WERI-Rb-1 (cell line): ENCODE data around the gene RTCB.
"Not testable (repeated sequence)": the region's sequence is repeated elsewhere in the genome, so short reads cannot be mapped to it uniquely, and the experiment has no call there.

Experiments used
- DNase-seq: peaks from one replicate; pipeline ENCODE4 v3.0.0-alpha.2; 2020
- H3K27ac ChIP-seq: fragments of 250-450 bp; sonication (Bioruptor Pico); 2 replicates; pipeline ENCODE4 v1.5.1; 2020; ENCODE audit warnings: mild to moderate bottlenecking, moderate library complexity
- H3K27me3 ChIP-seq: fragments of 250-450 bp; sonication (Bioruptor Pico); 2 replicates; pipeline ENCODE4 v1.5.1; 2021; ENCODE audit warnings: mild to moderate bottlenecking, low read depth, moderate library complexity; ENCODE audit not compliant: insufficient read depth, severe bottlenecking
- H3K36me3 ChIP-seq: fragments of 250-450 bp; sonication (Bioruptor Pico); 2 replicates; pipeline ENCODE4 v1.5.1; 2020; ENCODE audit warnings: mild to moderate bottlenecking, moderate library complexity
- H3K4me3 ChIP-seq: 2 replicates; pipeline ENCODE4 v1.5.1; 2011; ENCODE audit warnings: low read depth, mild to moderate bottlenecking, control low read depth, low read length
- H3K9me3 ChIP-seq: fragments of 250-450 bp; sonication (Bioruptor Pico); 2 replicates; pipeline ENCODE4 v1.5.1; 2021; ENCODE audit warnings: mild to moderate bottlenecking, moderate library complexity; ENCODE audit not compliant: severe bottlenecking
- TF ChIP-seq, protein P1 (sequence below): IDR thresholded peaks from 2 replicates; pipeline ENCODE4 v1.5.1; 2011; ENCODE audit warnings: low read depth, mild to moderate bottlenecking, control low read depth, inconsistent platforms, low read length

RTCB gene

DNA sequence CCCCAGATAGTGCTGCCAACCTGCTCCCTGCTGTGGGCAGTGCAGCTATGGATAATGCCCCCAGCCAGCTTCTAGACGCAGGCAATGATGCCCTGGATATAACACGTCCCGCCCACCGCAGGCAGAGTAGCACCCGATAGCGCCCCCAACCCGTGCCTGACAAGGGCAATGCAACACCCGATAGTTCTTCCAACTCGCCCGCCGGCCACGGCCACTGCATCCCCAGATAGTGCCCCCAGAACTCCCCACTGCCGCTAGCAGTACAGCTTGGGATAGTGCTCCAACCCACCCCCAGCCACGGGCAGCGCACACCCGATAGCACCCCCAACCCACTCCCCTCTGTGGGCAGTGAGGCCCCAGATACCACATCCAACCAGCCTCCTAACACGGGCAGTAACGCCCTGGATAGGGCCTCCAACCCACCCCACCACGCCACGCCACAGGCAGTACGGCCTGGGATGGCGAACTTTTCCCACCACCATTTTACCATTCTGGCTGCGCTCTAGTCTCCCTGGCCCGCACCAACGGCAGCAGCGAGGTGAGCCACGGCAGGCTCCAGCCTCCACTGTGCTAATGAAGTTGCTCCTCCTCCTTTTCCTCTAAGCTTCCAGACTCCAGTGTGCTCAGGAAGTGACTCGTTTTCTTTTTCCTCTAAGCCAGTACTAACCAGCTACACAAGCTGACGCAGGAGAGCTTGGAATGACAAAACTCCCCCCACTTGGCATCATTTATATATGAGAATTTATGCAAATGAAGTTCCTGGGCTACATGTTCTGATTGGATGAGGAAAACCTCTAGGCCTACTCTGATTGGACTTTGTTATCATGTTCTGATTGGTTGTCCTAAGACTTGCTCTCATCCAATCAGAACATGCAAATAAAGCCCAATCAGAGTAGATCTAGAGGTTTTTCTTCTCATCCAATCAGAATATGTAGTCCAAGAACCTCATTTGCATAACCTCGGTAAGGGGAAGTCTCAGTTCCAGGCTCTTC is 57.4 kb downstream of the RTCB start:
- TF ChIP-seq, protein P1, sequence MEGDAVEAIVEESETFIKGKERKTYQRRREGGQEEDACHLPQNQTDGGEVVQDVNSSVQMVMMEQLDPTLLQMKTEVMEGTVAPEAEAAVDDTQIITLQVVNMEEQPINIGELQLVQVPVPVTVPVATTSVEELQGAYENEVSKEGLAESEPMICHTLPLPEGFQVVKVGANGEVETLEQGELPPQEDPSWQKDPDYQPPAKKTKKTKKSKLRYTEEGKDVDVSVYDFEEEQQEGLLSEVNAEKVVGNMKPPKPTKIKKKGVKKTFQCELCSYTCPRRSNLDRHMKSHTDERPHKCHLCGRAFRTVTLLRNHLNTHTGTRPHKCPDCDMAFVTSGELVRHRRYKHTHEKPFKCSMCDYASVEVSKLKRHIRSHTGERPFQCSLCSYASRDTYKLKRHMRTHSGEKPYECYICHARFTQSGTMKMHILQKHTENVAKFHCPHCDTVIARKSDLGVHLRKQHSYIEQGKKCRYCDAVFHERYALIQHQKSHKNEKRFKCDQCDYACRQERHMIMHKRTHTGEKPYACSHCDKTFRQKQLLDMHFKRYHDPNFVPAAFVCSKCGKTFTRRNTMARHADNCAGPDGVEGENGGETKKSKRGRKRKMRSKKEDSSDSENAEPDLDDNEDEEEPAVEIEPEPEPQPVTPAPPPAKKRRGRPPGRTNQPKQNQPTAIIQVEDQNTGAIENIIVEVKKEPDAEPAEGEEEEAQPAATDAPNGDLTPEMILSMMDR, result no peak
- Histone ChIP-seq H3K9me3 (no peaks in the 10 kb centered on the region), H3K4me3 (no peak overlapping the region), H3K36me3 (no peaks in the 10 kb centered on the region), H3K27me3 (no peaks in the 10 kb centered on the region), H3K27ac (no peak overlapping the region)
- DNase-seq, result no peak

GRCh38 chr22:32353840-32354239 is 58.2 kb downstream of the RTCB start:
- no peak overlapping the region for H3K27ac ChIP-seq
- TF ChIP-seq, protein P1, result no peak
- DNase-seq, result no peak
- no peak overlapping the region for H3K4me3 ChIP-seq
- H3K27me3 ChIP-seq, result no peaks in the 10 kb centered on the region
- H3K9me3 ChIP-seq, result no peaks in the 10 kb centered on the region
- H3K36me3 ChIP-seq, result no peaks in the 10 kb centered on the region

DNA sequence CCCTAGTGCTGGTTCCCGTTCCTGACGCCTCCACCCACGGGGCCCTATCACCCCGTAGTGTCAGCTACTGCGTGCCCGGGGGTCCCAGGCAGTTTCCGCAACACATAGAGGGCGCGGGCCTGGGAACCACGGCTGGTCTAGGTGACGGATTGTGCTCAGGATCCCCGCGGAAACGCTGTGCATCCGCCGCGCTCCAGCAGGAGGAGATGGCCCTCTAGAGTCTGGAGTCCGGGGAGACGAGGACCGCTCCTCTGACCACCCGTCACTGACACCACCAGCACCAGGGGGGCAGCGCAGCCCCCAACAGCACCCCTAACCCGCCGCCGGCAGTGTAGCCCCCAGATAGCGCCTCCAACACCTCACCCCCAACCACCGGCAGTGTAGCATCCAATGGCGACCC is 58.8 kb downstream of the RTCB start:
- H3K36me3 ChIP-seq, result no peaks in the 10 kb centered on the region
- DNase-seq, result no peak
- H3K27me3 ChIP-seq, result no peaks in the 10 kb centered on the region
- no peaks in the 10 kb centered on the region for H3K9me3 ChIP-seq
- TF ChIP-seq, protein P1, result no peak
- no peak overlapping the region for H3K4me3 ChIP-seq
- no peak overlapping the region for H3K27ac ChIP-seq

DNA sequence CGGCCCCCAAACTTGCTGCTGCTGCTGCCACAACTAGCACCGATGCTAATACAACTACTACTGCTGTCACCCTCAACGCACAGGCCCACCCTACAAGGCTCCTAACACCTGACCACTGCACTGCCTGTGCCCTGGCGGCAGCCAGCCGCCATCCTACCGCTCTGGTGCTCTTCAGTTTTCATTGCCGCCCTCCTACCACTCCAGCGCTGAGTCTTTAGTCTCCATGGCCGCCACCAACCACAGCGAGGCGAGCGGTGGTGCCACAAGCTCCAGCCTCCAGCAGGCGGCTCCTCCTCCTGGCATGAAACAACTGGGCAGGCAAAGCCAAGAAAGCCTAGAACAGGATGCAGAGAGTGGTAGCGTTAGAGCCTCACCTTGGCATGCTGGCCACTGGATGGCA is 59.4 kb downstream of the RTCB start:
- H3K27ac ChIP-seq, result no peak overlapping the region
- no peaks in the 10 kb centered on the region for H3K27me3 ChIP-seq
- TF ChIP-seq, protein P1, result no peak
- DNase-seq, result no peak
- H3K9me3 ChIP-seq, result no peaks in the 10 kb centered on the region
- H3K4me3 ChIP-seq, result no peak overlapping the region
- no peaks in the 10 kb centered on the region for H3K36me3 ChIP-seq

- H3K4me3 ChIP-seq, H3K27ac ChIP-seq, H3K9me3 ChIP-seq, H3K36me3 ChIP-seq, H3K27me3 ChIP-seq, DNase-seq: not testable (repeated sequence)
Observed at GRCh38 chr22:32351875-32352274, 60.2 kb downstream of the RTCB start.

DNA sequence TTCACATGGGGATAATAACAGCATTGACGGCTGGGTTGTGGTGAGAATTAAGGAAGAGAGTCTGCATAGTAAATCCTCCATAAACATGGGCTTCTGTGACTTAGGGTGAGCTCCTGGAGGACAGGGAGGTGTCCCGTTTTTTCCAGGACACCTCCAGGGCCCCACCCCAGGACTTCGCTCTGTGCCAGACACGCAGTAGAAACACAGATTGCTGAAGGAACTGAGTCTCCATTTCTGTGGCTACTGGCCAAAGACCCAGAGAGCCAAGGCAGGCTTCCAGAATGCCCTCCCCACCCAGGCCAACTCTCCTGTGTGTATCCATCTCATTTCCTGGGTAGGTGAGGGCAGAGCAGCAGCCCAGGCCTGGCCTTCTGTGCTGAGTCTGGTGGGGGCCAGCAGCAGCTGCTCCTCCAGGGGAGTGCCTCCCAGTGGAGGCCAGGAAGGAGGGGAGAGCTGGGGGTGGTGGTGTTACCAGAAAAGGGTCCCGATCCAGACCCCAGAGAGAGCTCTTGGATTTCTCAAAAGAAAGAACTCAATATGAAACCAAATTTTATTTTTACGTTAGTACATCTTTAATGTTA is 63.9 kb downstream of the RTCB start:
- H3K27ac ChIP-seq, result no peak overlapping the region
- no peak overlapping the region for H3K4me3 ChIP-seq
- TF ChIP-seq, protein P1, result no peak
- H3K27me3 ChIP-seq, result no peaks in the 10 kb centered on the region
- no peaks in the 10 kb centered on the region for H3K36me3 ChIP-seq
- no peak for DNase-seq
- H3K9me3 ChIP-seq, result peaks cover 2% of the 10 kb centered on the region
